HepG2 (cell line): ENCODE data around the gene ARHGAP29. TPM values are rescaled to one million over a fixed set of nuclear protein-coding genes. Genes with fewer than 3 reads are reported as not detected.

Experiments
- AHDC1 ChIP-seq: sonication (generic); formaldehyde crosslinking; IDR thresholded peaks from 2 replicates; pipeline ENCODE4 v1.5.1; 2020; ENCODE audit warnings: mild to moderate bottlenecking, missing genetic modification reagents, borderline replicate concordance
- CENPBD1 ChIP-seq: sonication (generic); formaldehyde crosslinking; IDR thresholded peaks from 2 replicates; pipeline ENCODE4 v1.8.0; 2022; ENCODE audit warnings: missing genetic modification reagents, low read depth, mild to moderate bottlenecking, borderline replicate concordance
- FLYWCH1 ChIP-seq: sonication (generic); formaldehyde crosslinking; IDR thresholded peaks from 2 replicates; pipeline ENCODE4 v1.8.1; 2023; ENCODE audit warnings: mild to moderate bottlenecking, missing genetic modification reagents
- IKZF4 ChIP-seq: sonication (generic); formaldehyde crosslinking; IDR thresholded peaks from 2 replicates; pipeline ENCODE4 v1.5.1; 2020; ENCODE audit warnings: borderline replicate concordance, mild to moderate bottlenecking, low read depth, missing genetic modification reagents; ENCODE audit errors: not compliant biosample characterization
- KMT2A ChIP-seq: sonication (generic); formaldehyde crosslinking; IDR thresholded peaks from 2 replicates; pipeline ENCODE4 v1.4.0; 2020; ENCODE audit warnings: missing genetic modification reagents
- NCOR1 ChIP-seq: fragments of 200-600 bp; sonication (generic); IDR thresholded peaks from 2 replicates; pipeline ENCODE4 v1.7.0; 2017; ENCODE audit warnings: antibody characterized with exemption, low read length, borderline replicate concordance
- NFE2 ChIP-seq: sonication (generic); formaldehyde crosslinking; IDR thresholded peaks from 2 replicates; pipeline ENCODE4 v1.4.0; 2020; ENCODE audit warnings: missing genetic modification reagents
- TRAFD1 ChIP-seq: sonication (generic); formaldehyde crosslinking; IDR thresholded peaks from 2 replicates; pipeline ENCODE4 v1.5.1; 2020; ENCODE audit warnings: missing genetic modification reagents, mild to moderate bottlenecking, borderline replicate concordance
- ZNF280B ChIP-seq: sonication (generic); formaldehyde crosslinking; IDR thresholded peaks from 2 replicates; pipeline ENCODE4 v1.5.0; 2020; ENCODE audit warnings: missing genetic modification reagents, mild to moderate bottlenecking, borderline replicate concordance
- ZNF569 ChIP-seq: sonication (generic); formaldehyde crosslinking; IDR thresholded peaks from 2 replicates; pipeline ENCODE4 v1.5.0; 2020; ENCODE audit warnings: mild to moderate bottlenecking, missing genetic modification reagents, moderate library complexity, borderline replicate concordance
- ZNF644 ChIP-seq: IDR thresholded peaks from 2 replicates; pipeline ENCODE4 v1.6.1; 2016; ENCODE audit warnings: low read depth
- ZNF766 ChIP-seq: sonication (generic); formaldehyde crosslinking; IDR thresholded peaks from 2 replicates; pipeline ENCODE4 v1.5.0; 2020; ENCODE audit warnings: missing genetic modification reagents, borderline replicate concordance
- ZNF800 ChIP-seq: sonication (generic); formaldehyde crosslinking; IDR thresholded peaks from 2 replicates; pipeline ENCODE4 v1.4.0; 2020; ENCODE audit warnings: missing genetic modification reagents
- ZNF841 ChIP-seq: sonication (generic); formaldehyde crosslinking; IDR thresholded peaks from 2 replicates; pipeline ENCODE4 v1.8.1; 2023; ENCODE audit warnings: missing genetic modification reagents, borderline replicate concordance
- polyA plus RNA-seq, 8 experiments: library from polyadenylated mRNA; depleted of rRNA in 3 of 8; stranded (reverse) in 7 of 8; unstranded in 1 of 8; fragments of >200 nt; fragmentation: Illumina TruSeq in 4 of 8; extraction: Trizol in 4 of 8; gene quantifications; 2 replicates each; pipeline versions ENCODE4 v1.2.1 to v1.2.3, GENCODE V29; 2011 to 2016; ENCODE audit warnings: low read depth in 4 of 8, missing spikeins in 1 of 8, mixed read lengths in 1 of 8; ENCODE audit not compliant: insufficient read depth in 1 of 8
- total RNA-seq, 5 experiments: library from RNA; depleted of rRNA; stranded (reverse); fragments of >200 nt; fragmentation: Illumina TruSeq; extraction: Trizol; gene quantifications; 2 replicates each; pipeline ENCODE4 v1.2.3, GENCODE V29; 2016; ENCODE audit warnings: low read depth in 1 of 5

The ARHGAP29 gene
- total and polyA plus RNA-seq, 2 of the 13 experiments (the other 11 are each of a cell fraction or from before 2014, with no cell fraction given) = 12.8 to 18.3 TPM

GRCh38 chr1:94237291-94238226 lies at the start of gene ARHGAP29 (continued):
- TF ChIP-seq AHDC1 (no peak), ZNF841 (no peak), ZNF800 (CRISPR knock-in tag) (peak; percentile 58; the same call in 1 of the 2 replicates), NCOR1 (no peak), ZNF766 (CRISPR knock-in tag) (no peak), KMT2A (CRISPR knock-in tag) (peak; percentile 13; the same call in 1 of the 2 replicates), ZNF644 (no peak), ZNF569 (no peak), CENPBD1 (no peak), ZNF280B (CRISPR knock-in tag) (no peak), TRAFD1 (CRISPR knock-in tag) (no peak), NFE2 (no peak), FLYWCH1 (CRISPR knock-in tag) (no peak), IKZF4 (CRISPR knock-in tag) (no peak)
